ENCODE data around the gene RANBP1. TPM values are rescaled to one million over a fixed set of nuclear protein-coding genes. Genes with fewer than 3 reads are reported as not detected.

The RANBP1 gene
- total RNA-seq, 1 experiment from 2014 or later: 509 TPM

GRCh38 chr22:20140107-20140445 lies 24.2 kb downstream of the RANBP1 start:
- POLR2A ChIA-PET (ENCODE audit: low non-redundant PET): no interaction called here
- no peaks in the 10 kb centered on the region for H3K9me3 ChIP-seq (ENCODE audit: low read depth, low read length, poor library complexity, severe bottlenecking)
- H3K4me1 ChIP-seq (ENCODE audit: insufficient read depth, low read length, poor library complexity, severe bottlenecking): no peaks in the 10 kb centered on the region
- no peaks in the 10 kb centered on the region for H3K27me3 ChIP-seq (replicated peaks; ENCODE audit: insufficient read depth, low read depth, low read length, poor library complexity)
- no peaks in the 10 kb centered on the region for H3K36me3 ChIP-seq (ENCODE audit: insufficient read depth, low read length, poor library complexity, severe bottlenecking)
- BruUV-seq (replicated peaks): no TSS peak
- no peak overlapping the region for H3K27ac ChIP-seq (ENCODE audit: low read depth, low read length, poor library complexity, severe bottlenecking)
- TF ChIP-seq CTCF (conservative IDR thresholded peaks at IDR 0.05; ENCODE audit: low read depth, low read length): no peak
- TF ChIP-seq EZH2 (IDR thresholded peaks at IDR 0.05; ENCODE audit: borderline replicate concordance, low read depth, low read length, poor library complexity, severe bottlenecking): no peak
- intact Hi-C loops (cut with micrococcal nuclease; ENCODE audit: unreplicated experiment): no loop called here
- no peak overlapping the region for H3K4me3 ChIP-seq (ENCODE audit: low read depth, low read length, poor library complexity, severe bottlenecking)
- CTCF ChIA-PET: interaction anchor here (0.6 kb wide), 1 partner anchor 15 kb away, joined by 3 read pairs; no protein-coding TSS in a partner anchor
- DNase-seq (ENCODE audit: low spot score): no peak

GRCh38 chr22:20140521-20140964 lies 24.6 kb downstream of the RANBP1 start:
- H3K4me1 ChIP-seq (ENCODE audit: insufficient read depth, low read length, poor library complexity, severe bottlenecking): no peaks in the 10 kb centered on the region
- intact Hi-C loops (cut with micrococcal nuclease; ENCODE audit: unreplicated experiment): no loop called here
- H3K36me3 ChIP-seq (ENCODE audit: insufficient read depth, low read length, poor library complexity, severe bottlenecking): no peaks in the 10 kb centered on the region
- H3K27ac ChIP-seq (ENCODE audit: low read depth, low read length, poor library complexity, severe bottlenecking): no peak overlapping the region
- POLR2A ChIA-PET (ENCODE audit: low non-redundant PET): no interaction called here
- DNase-seq (ENCODE audit: low spot score): no peak
- H3K4me3 ChIP-seq (ENCODE audit: low read depth, low read length, poor library complexity, severe bottlenecking): no peak overlapping the region
- no peaks in the 10 kb centered on the region for H3K9me3 ChIP-seq (ENCODE audit: low read depth, low read length, poor library complexity, severe bottlenecking)
- no TSS peak for BruUV-seq (replicated peaks)
- TF ChIP-seq EZH2 (IDR thresholded peaks at IDR 0.05; ENCODE audit: borderline replicate concordance, low read depth, low read length, poor library complexity, severe bottlenecking): no peak
- TF ChIP-seq CTCF (conservative IDR thresholded peaks at IDR 0.05; ENCODE audit: low read depth, low read length): no peak
- CTCF ChIA-PET: interaction anchor here (0.6 kb wide), 1 partner anchor 15 kb away, joined by 3 read pairs; no protein-coding TSS in a partner anchor
- no peaks in the 10 kb centered on the region for H3K27me3 ChIP-seq (replicated peaks; ENCODE audit: insufficient read depth, low read depth, low read length, poor library complexity)

GRCh38 chr22:20141186-20142077 lies 25.5 kb downstream of the RANBP1 start:
- no peak for DNase-seq (ENCODE audit: low spot score)
- no TSS peak for BruUV-seq (replicated peaks)
- H3K27me3 ChIP-seq (replicated peaks; ENCODE audit: insufficient read depth, low read depth, low read length, poor library complexity): no peaks in the 10 kb centered on the region
- TF ChIP-seq CTCF (conservative IDR thresholded peaks at IDR 0.05; ENCODE audit: low read depth, low read length) (no peak), EZH2 (IDR thresholded peaks at IDR 0.05; ENCODE audit: borderline replicate concordance, low read depth, low read length, poor library complexity, severe bottlenecking) (no peak)
- H3K9me3 ChIP-seq (ENCODE audit: low read depth, low read length, poor library complexity, severe bottlenecking): no peaks in the 10 kb centered on the region
- POLR2A ChIA-PET (ENCODE audit: low non-redundant PET): no interaction called here
- H3K36me3 ChIP-seq (ENCODE audit: insufficient read depth, low read length, poor library complexity, severe bottlenecking): no peaks in the 10 kb centered on the region
- CTCF ChIA-PET: no interaction called here
- H3K27ac ChIP-seq (ENCODE audit: low read depth, low read length, poor library complexity, severe bottlenecking): no peak overlapping the region
- intact Hi-C loops (cut with micrococcal nuclease; ENCODE audit: unreplicated experiment): no loop called here
- no peaks in the 10 kb centered on the region for H3K4me1 ChIP-seq (ENCODE audit: insufficient read depth, low read length, poor library complexity, severe bottlenecking)
- H3K4me3 ChIP-seq (ENCODE audit: low read depth, low read length, poor library complexity, severe bottlenecking): no peak overlapping the region

Data from A673 (cell line).